ENCODE data around the gene FAM222A. TPM values are rescaled to one million over a fixed set of nuclear protein-coding genes. Genes with fewer than 3 reads are reported as not detected.

The FAM222A gene
- total RNA-seq, 1 experiment from 2014 or later = 2.8 TPM

GRCh38 chr12:109764776-109765445 is 51.3 kb downstream of the FAM222A start:
- no peak overlapping the region for H3K4me3 Mint-ChIP-seq
- Histone ChIP-seq H3K4me1 (ENCODE audit: insufficient read depth, low read length) (no peaks in the 10 kb centered on the region), H2BK12ac (ENCODE audit: insufficient read length, low read depth, low read length) (no peak overlapping the region), H2BK5ac (ENCODE audit: insufficient read length, low read length) (no peak overlapping the region), H3K9me3 (ENCODE audit: control insufficient read depth, low read depth, low read length) (no peaks in the 10 kb centered on the region), H3T11ph (ENCODE audit: low read length) (no peak overlapping the region), H4K5ac (ENCODE audit: insufficient read length, low read depth, low read length) (no peak overlapping the region), H4K8ac (replicated peaks; ENCODE audit: insufficient read length, low read depth, low read length) (no peak overlapping the region), H2BK15ac (ENCODE audit: low read depth, low read length) (no peak overlapping the region), H3K27ac (ENCODE audit: insufficient read length, low read depth, low read length) (no peak overlapping the region), H2BK120ac (ENCODE audit: low read depth, low read length, poor library complexity, severe bottlenecking) (no peak overlapping the region), H3K79me1 (ENCODE audit: insufficient read depth, low read depth, low read length, poor library complexity, severe bottlenecking) (no peaks in the 10 kb centered on the region), H4K91ac (ENCODE audit: insufficient read length, low read depth, low read length) (no peak overlapping the region), H2BK20ac (ENCODE audit: low read depth, low read length, poor library complexity, severe bottlenecking) (no peak overlapping the region), H3K9ac (ENCODE audit: extremely low read depth, insufficient read length, low read length) (no peak overlapping the region), H3K27me3 (ENCODE audit: insufficient read depth, low read length) (no peaks in the 10 kb centered on the region), H3K18ac (ENCODE audit: insufficient read length, low read depth, low read length) (no peak overlapping the region), H4K20me1 (ENCODE audit: control insufficient read depth, insufficient read depth, insufficient read length) (no peaks in the 10 kb centered on the region), H3K14ac (ENCODE audit: insufficient read depth, low read length) (no peak overlapping the region), H2AK5ac (ENCODE audit: insufficient read length, low read length) (no peak overlapping the region), H3K23me2 (ENCODE audit: insufficient read length, low read depth, low read length, poor library complexity, severe bottlenecking) (no peaks in the 10 kb centered on the region), H3K56ac (ENCODE audit: insufficient read length, low read depth, low read length) (no peak overlapping the region), H3K23ac (ENCODE audit: insufficient read length, low read depth, low read length) (no peak overlapping the region), H3K4me2 (ENCODE audit: insufficient read depth, insufficient read length, low read length) (no peak overlapping the region), H3K4ac (ENCODE audit: low read depth, low read length) (no peak overlapping the region), H3K79me2 (ENCODE audit: insufficient read depth, low read length) (no peaks in the 10 kb centered on the region), H2AFZ (ENCODE audit: low read length) (no peak overlapping the region)
- no peaks in the 10 kb centered on the region; the same call in 1 of the 2 replicates for H3K27me3 Mint-ChIP-seq (ENCODE audit: low read depth)
- TF ChIP-seq CTCF (conservative IDR thresholded peaks at IDR 0.05) = no peak
- H3K4me1 Mint-ChIP-seq = peaks cover 4 to 7% of the 10 kb centered on the region in 2 experiments; a peak in 3 of 4 replicates
- WGBS (ENCODE audit: extremely low coverage, insufficient read length, low lambda C conversion rate) = no CpG with 5 or more reads among the region's 18 CpGs
- H3K36me3 Mint-ChIP-seq (ENCODE audit: insufficient read depth in 1 of 3, low read depth in 3 of 3) = no peaks in the 10 kb centered on the region
- H3K9me3 Mint-ChIP-seq = no peaks in the 10 kb centered on the region
- H3K27ac Mint-ChIP-seq = peak overlapping the region in 1 of 3 experiments; percentile 95; a peak in 2 of 7 replicates
- DNase-seq = peak; percentile 28

Data from H9 (cell line).